ENCODE data around the gene PCYOX1L. TPM values are rescaled to one million over a fixed set of nuclear protein-coding genes. Genes with fewer than 3 reads are reported as not detected.

Gene PCYOX1L
- total RNA-seq, 1 donor from 2014 or later, result 11.9 TPM

DNA sequence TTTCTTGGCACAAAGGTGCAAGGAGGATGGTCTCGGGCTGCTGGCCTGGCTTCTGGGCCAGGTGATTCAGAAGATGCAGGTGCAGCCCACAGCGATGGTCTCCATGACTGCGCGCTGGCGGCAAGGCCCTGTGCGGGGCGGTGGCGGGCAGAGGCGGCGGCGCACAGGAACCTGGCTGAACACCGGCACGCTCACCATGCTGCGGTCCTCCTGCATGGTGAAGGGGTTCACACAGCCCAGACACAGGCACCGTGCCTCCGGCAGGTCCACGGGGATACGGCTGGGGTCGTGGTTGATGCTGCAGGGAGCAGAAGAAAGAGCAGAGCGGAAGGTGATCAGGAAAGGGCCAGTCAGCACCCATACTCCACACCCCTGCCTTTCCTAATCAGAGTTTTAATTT is 16.5 kb downstream of the PCYOX1L start:
- TF ChIP-seq, protein P1, sequence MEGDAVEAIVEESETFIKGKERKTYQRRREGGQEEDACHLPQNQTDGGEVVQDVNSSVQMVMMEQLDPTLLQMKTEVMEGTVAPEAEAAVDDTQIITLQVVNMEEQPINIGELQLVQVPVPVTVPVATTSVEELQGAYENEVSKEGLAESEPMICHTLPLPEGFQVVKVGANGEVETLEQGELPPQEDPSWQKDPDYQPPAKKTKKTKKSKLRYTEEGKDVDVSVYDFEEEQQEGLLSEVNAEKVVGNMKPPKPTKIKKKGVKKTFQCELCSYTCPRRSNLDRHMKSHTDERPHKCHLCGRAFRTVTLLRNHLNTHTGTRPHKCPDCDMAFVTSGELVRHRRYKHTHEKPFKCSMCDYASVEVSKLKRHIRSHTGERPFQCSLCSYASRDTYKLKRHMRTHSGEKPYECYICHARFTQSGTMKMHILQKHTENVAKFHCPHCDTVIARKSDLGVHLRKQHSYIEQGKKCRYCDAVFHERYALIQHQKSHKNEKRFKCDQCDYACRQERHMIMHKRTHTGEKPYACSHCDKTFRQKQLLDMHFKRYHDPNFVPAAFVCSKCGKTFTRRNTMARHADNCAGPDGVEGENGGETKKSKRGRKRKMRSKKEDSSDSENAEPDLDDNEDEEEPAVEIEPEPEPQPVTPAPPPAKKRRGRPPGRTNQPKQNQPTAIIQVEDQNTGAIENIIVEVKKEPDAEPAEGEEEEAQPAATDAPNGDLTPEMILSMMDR (IDR thresholded peaks at IDR 0.05; ENCODE audit: insufficient read depth, low read length, poor library complexity, severe bottlenecking), result no peak

DNA sequence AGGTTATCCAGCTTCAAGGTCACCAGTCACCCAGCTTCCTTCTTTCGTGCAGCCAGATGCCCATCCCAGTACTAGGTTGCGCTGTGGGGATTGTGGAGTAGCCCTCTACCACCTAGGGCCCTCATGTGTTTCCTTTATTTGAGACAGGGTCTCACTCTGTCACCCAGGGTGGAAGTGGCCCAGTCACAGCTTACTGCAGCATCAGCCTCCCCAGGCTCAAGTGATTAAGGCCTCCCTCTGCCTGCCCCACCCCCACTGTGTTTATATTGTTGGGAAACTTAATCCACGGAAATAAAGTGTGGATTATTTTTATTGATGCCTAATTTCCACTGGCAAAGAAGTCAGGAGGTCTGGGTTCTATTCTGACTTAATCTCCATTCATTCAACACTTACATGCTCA is 17.0 kb downstream of the PCYOX1L start:
- Histone ChIP-seq H3K4me3 (ENCODE audit: low read depth, low read length) (no peak overlapping the region), H3K36me3 (ENCODE audit: control insufficient read depth, insufficient read depth, low read length) (no peaks in the 10 kb centered on the region), H3K27me3 (ENCODE audit: control insufficient read depth, insufficient read depth, low read length) (peaks cover 4% of the 10 kb centered on the region)
- TF ChIP-seq, protein P1 (IDR thresholded peaks at IDR 0.05; ENCODE audit: insufficient read depth, low read length, poor library complexity, severe bottlenecking), result no peak
- DNase-seq (ENCODE audit: low read depth), result no peak

More for the DNA sequence above, 16.5 kb downstream of the PCYOX1L start:
- Histone ChIP-seq H3K36me3 (ENCODE audit: control insufficient read depth, insufficient read depth, low read length) (no peaks in the 10 kb centered on the region), H3K27me3 (ENCODE audit: control insufficient read depth, insufficient read depth, low read length) (peaks cover 1% of the 10 kb centered on the region), H3K4me3 (ENCODE audit: low read depth, low read length) (no peak overlapping the region)
- no peak for DNase-seq (ENCODE audit: low read depth)

DNA sequence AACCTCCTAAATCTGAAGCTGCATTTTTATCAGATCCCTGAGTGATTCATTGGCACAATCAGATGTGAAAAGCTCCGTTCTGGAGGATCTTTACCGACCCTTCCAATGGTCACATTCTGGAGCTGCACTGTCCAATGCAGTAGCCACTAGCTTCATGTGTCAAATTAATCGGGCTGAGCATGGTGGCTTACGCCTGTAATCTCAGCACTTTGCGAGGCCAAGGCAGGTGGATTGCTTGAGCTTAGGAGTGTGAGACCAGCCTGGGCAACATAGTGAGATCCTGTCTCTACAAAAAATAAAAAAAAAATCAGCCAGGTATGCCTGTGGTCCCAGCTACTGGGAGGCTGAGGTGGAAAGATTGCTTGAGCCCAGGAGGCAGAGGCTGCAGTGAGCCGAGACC is 17.6 kb downstream of the PCYOX1L start:
- TF ChIP-seq, protein P1 (IDR thresholded peaks at IDR 0.05; ENCODE audit: insufficient read depth, low read length, poor library complexity, severe bottlenecking), result no peak
- H3K36me3 ChIP-seq (ENCODE audit: control insufficient read depth, insufficient read depth, low read length), result no peaks in the 10 kb centered on the region
- no peak overlapping the region for H3K4me3 ChIP-seq (ENCODE audit: low read depth, low read length)
- no peak for DNase-seq (ENCODE audit: low read depth)
- peaks cover 4% of the 10 kb centered on the region for H3K27me3 ChIP-seq (ENCODE audit: control insufficient read depth, insufficient read depth, low read length)

DNA sequence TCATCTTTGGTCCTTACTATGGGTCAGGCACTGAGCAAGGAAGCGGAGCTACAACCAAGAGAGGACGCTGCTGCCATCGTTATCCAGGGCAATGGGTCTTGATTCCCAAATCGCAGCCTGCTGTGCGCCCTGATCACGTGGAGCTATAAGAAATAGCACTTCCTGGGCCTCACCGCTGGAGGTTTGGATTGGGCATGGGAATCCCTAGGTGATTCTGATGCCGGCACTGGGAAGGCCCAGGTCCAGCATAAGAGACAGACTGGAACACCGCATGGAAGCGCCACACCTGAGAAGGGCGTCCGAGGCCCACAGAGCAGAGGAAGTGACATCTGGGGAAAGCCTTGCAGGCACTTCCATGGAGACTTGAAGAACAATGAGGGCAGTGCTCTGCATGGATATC is 18.3 kb downstream of the PCYOX1L start:
- no peak overlapping the region for H3K4me3 ChIP-seq (ENCODE audit: low read depth, low read length)
- no peaks in the 10 kb centered on the region for H3K36me3 ChIP-seq (ENCODE audit: control insufficient read depth, insufficient read depth, low read length)
- DNase-seq (ENCODE audit: low read depth), result no peak
- TF ChIP-seq, protein P1 (IDR thresholded peaks at IDR 0.05; ENCODE audit: insufficient read depth, low read length, poor library complexity, severe bottlenecking), result no peak
- H3K27me3 ChIP-seq (ENCODE audit: control insufficient read depth, insufficient read depth, low read length), result peaks cover 4% of the 10 kb centered on the region

DNA sequence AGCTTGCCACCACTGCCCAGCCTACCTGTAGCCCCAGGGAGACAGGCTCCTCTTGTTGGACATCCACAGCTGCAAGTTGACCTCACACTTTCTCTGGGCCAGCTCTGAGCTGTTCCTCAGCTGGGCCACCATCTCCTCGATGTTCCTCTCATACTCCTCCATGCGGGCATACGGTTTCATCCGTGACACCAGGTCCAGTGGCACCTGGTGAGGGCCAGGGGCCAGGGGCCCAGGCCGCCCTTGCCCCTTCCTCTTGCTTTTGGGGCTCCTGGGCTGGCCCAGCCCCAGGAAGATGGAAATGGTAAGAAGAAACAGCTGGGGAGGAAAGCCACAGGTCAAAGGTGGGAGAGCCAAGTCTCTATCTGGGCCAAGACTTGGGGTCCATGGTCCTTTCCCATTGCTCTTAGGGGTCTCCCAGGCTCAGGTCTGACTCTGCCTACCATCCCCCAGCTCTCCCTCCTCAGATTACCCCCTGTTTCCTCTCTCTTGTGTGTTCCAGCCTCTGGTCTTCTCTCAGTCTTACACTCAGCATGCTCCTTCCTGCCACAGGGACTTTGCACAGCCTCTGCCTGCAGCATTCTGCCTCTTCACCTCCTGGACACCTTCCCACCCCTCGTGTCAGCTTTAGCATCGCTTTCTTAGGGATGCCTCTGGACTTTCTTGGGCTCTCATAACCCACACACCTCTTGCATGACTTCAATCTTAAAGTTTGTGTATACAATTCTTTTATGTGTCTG is 19.0 kb downstream of the PCYOX1L start:
- TF ChIP-seq, protein P1 (IDR thresholded peaks at IDR 0.05; ENCODE audit: insufficient read depth, low read length, poor library complexity, severe bottlenecking), result no peak
- Histone ChIP-seq H3K36me3 (ENCODE audit: control insufficient read depth, insufficient read depth, low read length) (no peaks in the 10 kb centered on the region), H3K4me3 (ENCODE audit: low read depth, low read length) (no peak overlapping the region), H3K27me3 (ENCODE audit: control insufficient read depth, insufficient read depth, low read length) (peaks cover 4% of the 10 kb centered on the region)
- no peak for DNase-seq (ENCODE audit: low read depth)
